ENCODE measurements around the gene KRTAP4-16.

The KRTAP4-16 gene

DNA sequence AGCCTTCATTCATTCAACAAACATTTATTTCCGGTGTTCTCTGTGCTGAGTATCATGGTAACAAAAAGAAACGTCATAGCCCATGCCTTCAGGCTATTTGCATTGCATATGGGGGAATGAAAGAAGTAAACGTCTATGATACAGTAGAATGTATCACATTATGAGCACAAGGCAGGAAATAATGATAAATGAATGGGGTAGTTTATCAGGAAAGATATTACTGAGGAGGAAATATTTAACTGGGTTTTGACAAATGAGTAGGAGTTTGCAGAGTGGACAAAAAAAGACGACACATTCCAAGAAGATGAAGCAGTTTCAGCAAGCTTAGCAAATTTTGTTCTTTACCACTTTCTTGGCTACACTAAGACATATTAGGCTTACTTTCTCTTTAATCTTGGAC is 19.4 kb downstream of the KRTAP4-16 start:
- Histone ChIP-seq H3K4ac (ENCODE audit: low read length) (no peak overlapping the region), H2AFZ (ENCODE audit: low read length) (no peak overlapping the region), H3K36me3 (replicated peaks in 1 of 2; ENCODE audit: control insufficient read depth in 2 of 2, insufficient read depth in 2 of 2, low read length in 2 of 2) (no peaks in the 10 kb centered on the region), H3K23ac (ENCODE audit: low read depth, low read length, poor library complexity) (no peak overlapping the region), H2AK5ac (ENCODE audit: low read depth, low read length) (no peak overlapping the region), H3K9me3 (replicated peaks in 1 of 2; ENCODE audit: control insufficient read depth in 2 of 2, insufficient read depth in 1 of 2, low read depth in 1 of 2, low read length in 2 of 2) (no peaks in the 10 kb centered on the region), H3K4me2 (ENCODE audit: insufficient read depth, low read length, poor library complexity, severe bottlenecking) (no peak overlapping the region), H2BK5ac (ENCODE audit: low read length) (no peak overlapping the region), H2BK15ac (ENCODE audit: low read length) (no peak overlapping the region), H3K14ac (ENCODE audit: low read length) (no peak overlapping the region), H2BK120ac (ENCODE audit: low read depth, low read length) (no peak overlapping the region), H3K18ac (ENCODE audit: low read length) (no peak overlapping the region), H3K27me3 (ENCODE audit: control insufficient read depth in 3 of 3, insufficient read depth in 3 of 3, low read depth in 1 of 3, low read length in 3 of 3) (no peaks in the 10 kb centered on the region), H3K9ac (ENCODE audit: low read depth, low read length, poor library complexity) (no peak overlapping the region), H2BK12ac (ENCODE audit: low read length) (no peak overlapping the region), H3K4me1 (ENCODE audit: control insufficient read depth in 2 of 2, insufficient read depth in 1 of 2, low read depth in 1 of 2, low read length in 2 of 2) (no peaks in the 10 kb centered on the region), H3K79me1 (ENCODE audit: low read depth, low read length) (no peaks in the 10 kb centered on the region), H4K8ac (ENCODE audit: low read depth, low read length) (no peak overlapping the region), H3K4me3 (ENCODE audit: low read length in 2 of 2) (no peak overlapping the region), H3K27ac (replicated peaks; ENCODE audit: low read length) (no peak overlapping the region), H4K91ac (ENCODE audit: low read depth, low read length, poor library complexity) (no peak overlapping the region)
- DNase-seq (ENCODE audit: low spot score): no peak
- no CpG with 5 or more reads among the region's 4 CpGs for WGBS, 2 donors (ENCODE audit: extremely low coverage in 2 of 2, insufficient read length in 2 of 2, insufficient replicate concordance in 1 of 2)

DNA sequence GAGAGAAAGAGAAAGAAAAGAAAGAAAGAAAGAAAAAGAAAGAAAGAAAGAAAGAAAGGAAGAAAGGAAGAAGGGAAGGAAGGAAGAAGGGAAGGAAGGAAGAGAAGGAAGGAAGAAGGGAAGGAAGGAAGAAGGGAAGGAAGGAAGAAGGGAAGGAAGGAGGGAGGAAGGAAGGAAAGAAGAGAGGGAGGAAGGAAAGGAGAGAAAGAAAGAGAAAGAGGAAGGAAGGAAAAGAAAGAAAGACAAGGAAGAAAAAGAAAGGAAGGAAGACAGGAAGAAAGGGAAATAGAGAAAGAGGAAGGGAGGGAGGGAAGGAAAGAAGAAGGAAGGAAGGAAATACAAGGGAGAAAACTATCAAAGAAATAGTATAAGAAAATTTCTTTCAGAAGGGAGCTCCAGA is 25.2 kb downstream of the KRTAP4-16 start:
- Histone ChIP-seq H2AK5ac (ENCODE audit: low read depth, low read length) (no peak overlapping the region), H2BK15ac (ENCODE audit: low read length) (no peak overlapping the region), H3K27ac (replicated peaks; ENCODE audit: low read length) (no peak overlapping the region), H2BK5ac (ENCODE audit: low read length) (no peak overlapping the region), H3K18ac (ENCODE audit: low read length) (no peak overlapping the region), H3K4me3 (ENCODE audit: low read length in 2 of 2) (no peak overlapping the region), H3K36me3 (replicated peaks in 1 of 2; ENCODE audit: control insufficient read depth in 2 of 2, insufficient read depth in 2 of 2, low read length in 2 of 2) (no peaks in the 10 kb centered on the region), H3K79me1 (ENCODE audit: low read depth, low read length) (no peaks in the 10 kb centered on the region), H2BK120ac (ENCODE audit: low read depth, low read length) (no peak overlapping the region), H2BK12ac (ENCODE audit: low read length) (no peak overlapping the region), H3K27me3 (ENCODE audit: control insufficient read depth in 3 of 3, insufficient read depth in 3 of 3, low read depth in 1 of 3, low read length in 3 of 3) (no peaks in the 10 kb centered on the region), H3K9ac (ENCODE audit: low read depth, low read length, poor library complexity) (no peak overlapping the region), H3K4me1 (ENCODE audit: control insufficient read depth in 2 of 2, insufficient read depth in 1 of 2, low read depth in 1 of 2, low read length in 2 of 2) (no peaks in the 10 kb centered on the region), H3K9me3 (replicated peaks in 1 of 2; ENCODE audit: control insufficient read depth in 2 of 2, insufficient read depth in 1 of 2, low read depth in 1 of 2, low read length in 2 of 2) (no peaks in the 10 kb centered on the region), H4K91ac (ENCODE audit: low read depth, low read length, poor library complexity) (no peak overlapping the region), H3K23ac (ENCODE audit: low read depth, low read length, poor library complexity) (no peak overlapping the region), H3K14ac (ENCODE audit: low read length) (no peak overlapping the region), H3K4ac (ENCODE audit: low read length) (no peak overlapping the region), H4K8ac (ENCODE audit: low read depth, low read length) (no peak overlapping the region), H3K4me2 (ENCODE audit: insufficient read depth, low read length, poor library complexity, severe bottlenecking) (no peak overlapping the region), H2AFZ (ENCODE audit: low read length) (no peak overlapping the region)
- DNase-seq (ENCODE audit: low spot score): no peak

GRCh38 chr17:41073676-41074075 is 28.3 kb downstream of the KRTAP4-16 start:
- Histone ChIP-seq H3K4me3 (ENCODE audit: low read length in 2 of 2) (no peak overlapping the region), H3K27ac (replicated peaks; ENCODE audit: low read length) (no peak overlapping the region), H4K91ac (ENCODE audit: low read depth, low read length, poor library complexity) (no peak overlapping the region), H3K4me1 (ENCODE audit: control insufficient read depth in 2 of 2, insufficient read depth in 1 of 2, low read depth in 1 of 2, low read length in 2 of 2) (no peaks in the 10 kb centered on the region), H2BK5ac (ENCODE audit: low read length) (no peak overlapping the region), H3K14ac (ENCODE audit: low read length) (no peak overlapping the region), H2AK5ac (ENCODE audit: low read depth, low read length) (no peak overlapping the region), H2BK15ac (ENCODE audit: low read length) (no peak overlapping the region), H3K4me2 (ENCODE audit: insufficient read depth, low read length, poor library complexity, severe bottlenecking) (no peak overlapping the region), H3K18ac (ENCODE audit: low read length) (no peak overlapping the region), H3K4ac (ENCODE audit: low read length) (no peak overlapping the region), H2AFZ (ENCODE audit: low read length) (no peak overlapping the region), H3K9ac (ENCODE audit: low read depth, low read length, poor library complexity) (no peak overlapping the region), H3K23ac (ENCODE audit: low read depth, low read length, poor library complexity) (no peak overlapping the region), H2BK120ac (ENCODE audit: low read depth, low read length) (no peak overlapping the region), H3K9me3 (replicated peaks in 1 of 2; ENCODE audit: control insufficient read depth in 2 of 2, insufficient read depth in 1 of 2, low read depth in 1 of 2, low read length in 2 of 2) (no peaks in the 10 kb centered on the region), H3K27me3 (ENCODE audit: control insufficient read depth in 3 of 3, insufficient read depth in 3 of 3, low read depth in 1 of 3, low read length in 3 of 3) (no peaks in the 10 kb centered on the region), H2BK12ac (ENCODE audit: low read length) (no peak overlapping the region), H3K79me1 (ENCODE audit: low read depth, low read length) (no peaks in the 10 kb centered on the region), H3K36me3 (replicated peaks in 1 of 2; ENCODE audit: control insufficient read depth in 2 of 2, insufficient read depth in 2 of 2, low read length in 2 of 2) (no peaks in the 10 kb centered on the region), H4K8ac (ENCODE audit: low read depth, low read length) (no peak overlapping the region)
- DNase-seq (ENCODE audit: low spot score): no peak
- WGBS, 2 donors (ENCODE audit: extremely low coverage in 2 of 2, insufficient read length in 2 of 2, insufficient replicate concordance in 1 of 2): no CpG with 5 or more reads among the region's 2 CpGs

- H4K8ac ChIP-seq (ENCODE audit: low read depth, low read length): peak overlapping the region; percentile 52
- H2BK120ac ChIP-seq (ENCODE audit: low read depth, low read length): no peak overlapping the region
- H3K14ac ChIP-seq (ENCODE audit: low read length): no peak overlapping the region
- H3K36me3 ChIP-seq (replicated peaks in 1 of 2; ENCODE audit: control insufficient read depth in 2 of 2, insufficient read depth in 2 of 2, low read length in 2 of 2): no peaks in the 10 kb centered on the region
- no peak overlapping the region for H2BK12ac ChIP-seq (ENCODE audit: low read length)
- H3K23ac ChIP-seq (ENCODE audit: low read depth, low read length, poor library complexity): no peak overlapping the region
- no peaks in the 10 kb centered on the region for H3K4me1 ChIP-seq (ENCODE audit: control insufficient read depth in 2 of 2, insufficient read depth in 1 of 2, low read depth in 1 of 2, low read length in 2 of 2)
- H3K27me3 ChIP-seq (ENCODE audit: control insufficient read depth in 3 of 3, insufficient read depth in 3 of 3, low read depth in 1 of 3, low read length in 3 of 3): no peaks in the 10 kb centered on the region
- H2AFZ ChIP-seq (ENCODE audit: low read length): no peak overlapping the region
- H2BK15ac ChIP-seq (ENCODE audit: low read length): no peak overlapping the region
- no peak overlapping the region for H4K91ac ChIP-seq (ENCODE audit: low read depth, low read length, poor library complexity)
- peak overlapping the region; percentile 38 for H2AK5ac ChIP-seq (ENCODE audit: low read depth, low read length)
- H3K27ac ChIP-seq (replicated peaks; ENCODE audit: low read length): no peak overlapping the region
- no peaks in the 10 kb centered on the region for H3K9me3 ChIP-seq (replicated peaks in 1 of 2; ENCODE audit: control insufficient read depth in 2 of 2, insufficient read depth in 1 of 2, low read depth in 1 of 2, low read length in 2 of 2)
- no peak overlapping the region for H2BK5ac ChIP-seq (ENCODE audit: low read length)
- WGBS, 2 donors (ENCODE audit: extremely low coverage in 2 of 2, insufficient read length in 2 of 2, insufficient replicate concordance in 1 of 2): no CpG with 5 or more reads among the region's 5 CpGs
- DNase-seq (ENCODE audit: low spot score): no peak
- no peak overlapping the region for H3K4me2 ChIP-seq (ENCODE audit: insufficient read depth, low read length, poor library complexity, severe bottlenecking)
- H3K18ac ChIP-seq (ENCODE audit: low read length): peak overlapping the region; percentile 32
- H3K4ac ChIP-seq (ENCODE audit: low read length): no peak overlapping the region
- H3K4me3 ChIP-seq (ENCODE audit: low read length in 2 of 2): peak overlapping the region in 1 of 2 donors; percentile 27
- no peak overlapping the region for H3K9ac ChIP-seq (ENCODE audit: low read depth, low read length, poor library complexity)
- H3K79me1 ChIP-seq (ENCODE audit: low read depth, low read length): no peaks in the 10 kb centered on the region
Observed at GRCh38 chr17:41071606-41072360, 30.2 kb downstream of the KRTAP4-16 start.
